Measurements from ENCODE around the gene NECAB2.

NECAB2 gene

DNA sequence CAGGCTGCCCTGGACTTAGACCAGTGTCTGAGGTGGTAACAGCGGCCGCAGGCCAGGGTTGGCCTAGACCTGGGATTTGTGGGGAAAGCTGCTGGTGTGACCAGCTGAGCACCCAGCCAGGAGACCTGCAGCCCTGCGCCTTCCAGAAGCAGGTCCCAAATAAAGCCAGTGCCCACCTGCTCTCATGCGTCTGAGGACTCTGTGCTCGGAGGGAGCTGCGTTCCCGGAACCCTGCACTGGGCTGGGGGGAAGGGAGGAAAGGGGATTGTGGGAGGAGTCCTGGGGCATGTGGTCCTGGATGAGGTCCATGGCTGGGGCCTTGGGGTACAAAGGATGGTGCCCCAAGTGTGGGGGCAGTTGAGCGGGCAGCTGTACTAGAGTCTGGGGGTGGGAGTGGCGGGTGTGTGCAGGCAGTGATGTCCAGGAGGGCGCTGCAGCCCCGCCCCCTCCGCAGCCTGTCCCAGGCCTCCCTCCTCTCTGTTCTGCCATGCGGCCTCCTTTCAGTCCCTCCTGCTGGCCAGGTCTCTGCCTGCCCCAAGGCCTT, 1.8 kb upstream of the NECAB2 start:
- no peaks in the 10 kb centered on the region for H3K4me1 ChIP-seq (ENCODE audit: insufficient read depth, low read length, poor library complexity, severe bottlenecking)
- H3F3A ChIP-seq (ENCODE audit: low read depth) = no peaks in the 10 kb centered on the region
- H3K4me3 ChIP-seq (ENCODE audit: low read length, poor library complexity, severe bottlenecking) = no peak overlapping the region

DNA sequence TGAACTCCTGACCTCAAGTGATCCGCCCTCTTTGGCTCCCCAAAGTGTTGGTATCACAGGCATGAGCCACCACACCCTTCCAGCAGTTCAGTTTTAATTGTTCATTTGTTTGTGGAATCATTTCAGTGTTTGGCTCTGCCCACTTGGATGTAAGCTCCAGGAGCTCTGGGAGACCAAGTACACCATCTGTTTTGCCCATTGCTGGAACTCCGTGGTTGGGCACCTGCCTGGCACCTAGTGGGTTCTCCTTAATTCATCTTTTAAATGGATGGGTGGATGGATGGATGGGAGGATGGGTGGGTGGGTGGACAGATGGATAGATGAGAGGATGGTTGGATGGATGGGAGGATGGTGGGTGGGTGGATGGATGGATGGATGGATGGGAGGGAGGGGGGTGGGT, 953 bp upstream of the NECAB2 start:
- Histone ChIP-seq H4K20me1 (ENCODE audit: insufficient read depth, low read length, poor library complexity, severe bottlenecking) (no peaks in the 10 kb centered on the region), H3K9me2 (replicated peaks; ENCODE audit: low read depth, low read length) (no peaks in the 10 kb centered on the region), H3K9me3 (ENCODE audit: insufficient read depth, low read depth, low read length) (no peaks in the 10 kb centered on the region), H3K4me1 (ENCODE audit: insufficient read depth, low read length, poor library complexity, severe bottlenecking) (no peaks in the 10 kb centered on the region), H3K36me3 (ENCODE audit: insufficient read depth, low read length) (no peaks in the 10 kb centered on the region), H3K4me3 (ENCODE audit: low read length, poor library complexity, severe bottlenecking) (no peak overlapping the region), H3F3A (ENCODE audit: low read depth) (no peaks in the 10 kb centered on the region), H2AFZ (ENCODE audit: low read length) (no peak overlapping the region), H3K79me2 (ENCODE audit: insufficient read depth, low read length) (no peaks in the 10 kb centered on the region), H3K9ac (ENCODE audit: low read depth, low read length, poor library complexity, severe bottlenecking) (no peak overlapping the region), H3K4me2 (ENCODE audit: low read depth, low read length, poor library complexity, severe bottlenecking) (no peak overlapping the region), H3K27me3 (ENCODE audit: insufficient read depth, low read length, poor library complexity, severe bottlenecking) (no peaks in the 10 kb centered on the region)
- TF ChIP-seq EZH2phosphoT487 (IDR thresholded peaks at IDR 0.05; ENCODE audit: borderline replicate concordance) = no peak
- TF ChIP-seq, protein P1, sequence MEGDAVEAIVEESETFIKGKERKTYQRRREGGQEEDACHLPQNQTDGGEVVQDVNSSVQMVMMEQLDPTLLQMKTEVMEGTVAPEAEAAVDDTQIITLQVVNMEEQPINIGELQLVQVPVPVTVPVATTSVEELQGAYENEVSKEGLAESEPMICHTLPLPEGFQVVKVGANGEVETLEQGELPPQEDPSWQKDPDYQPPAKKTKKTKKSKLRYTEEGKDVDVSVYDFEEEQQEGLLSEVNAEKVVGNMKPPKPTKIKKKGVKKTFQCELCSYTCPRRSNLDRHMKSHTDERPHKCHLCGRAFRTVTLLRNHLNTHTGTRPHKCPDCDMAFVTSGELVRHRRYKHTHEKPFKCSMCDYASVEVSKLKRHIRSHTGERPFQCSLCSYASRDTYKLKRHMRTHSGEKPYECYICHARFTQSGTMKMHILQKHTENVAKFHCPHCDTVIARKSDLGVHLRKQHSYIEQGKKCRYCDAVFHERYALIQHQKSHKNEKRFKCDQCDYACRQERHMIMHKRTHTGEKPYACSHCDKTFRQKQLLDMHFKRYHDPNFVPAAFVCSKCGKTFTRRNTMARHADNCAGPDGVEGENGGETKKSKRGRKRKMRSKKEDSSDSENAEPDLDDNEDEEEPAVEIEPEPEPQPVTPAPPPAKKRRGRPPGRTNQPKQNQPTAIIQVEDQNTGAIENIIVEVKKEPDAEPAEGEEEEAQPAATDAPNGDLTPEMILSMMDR (conservative IDR thresholded peaks at IDR 0.05; ENCODE audit: low read length) = no peak

More for the DNA sequence above, 1.8 kb upstream of the NECAB2 start:
- Histone ChIP-seq H4K20me1 (ENCODE audit: insufficient read depth, low read length, poor library complexity, severe bottlenecking) (no peaks in the 10 kb centered on the region), H3K9ac (ENCODE audit: low read depth, low read length, poor library complexity, severe bottlenecking) (no peak overlapping the region), H3K27me3 (ENCODE audit: insufficient read depth, low read length, poor library complexity, severe bottlenecking) (no peaks in the 10 kb centered on the region), H3K36me3 (ENCODE audit: insufficient read depth, low read length) (no peaks in the 10 kb centered on the region), H2AFZ (ENCODE audit: low read length) (no peak overlapping the region), H3K9me2 (replicated peaks; ENCODE audit: low read depth, low read length) (no peaks in the 10 kb centered on the region), H3K79me2 (ENCODE audit: insufficient read depth, low read length) (no peaks in the 10 kb centered on the region), H3K9me3 (ENCODE audit: insufficient read depth, low read depth, low read length) (no peaks in the 10 kb centered on the region), H3K4me2 (ENCODE audit: low read depth, low read length, poor library complexity, severe bottlenecking) (no peak overlapping the region)
- TF ChIP-seq, protein P1 (conservative IDR thresholded peaks at IDR 0.05; ENCODE audit: low read length) = no peak
- no peak for TF ChIP-seq EZH2phosphoT487 (IDR thresholded peaks at IDR 0.05; ENCODE audit: borderline replicate concordance)

DNA sequence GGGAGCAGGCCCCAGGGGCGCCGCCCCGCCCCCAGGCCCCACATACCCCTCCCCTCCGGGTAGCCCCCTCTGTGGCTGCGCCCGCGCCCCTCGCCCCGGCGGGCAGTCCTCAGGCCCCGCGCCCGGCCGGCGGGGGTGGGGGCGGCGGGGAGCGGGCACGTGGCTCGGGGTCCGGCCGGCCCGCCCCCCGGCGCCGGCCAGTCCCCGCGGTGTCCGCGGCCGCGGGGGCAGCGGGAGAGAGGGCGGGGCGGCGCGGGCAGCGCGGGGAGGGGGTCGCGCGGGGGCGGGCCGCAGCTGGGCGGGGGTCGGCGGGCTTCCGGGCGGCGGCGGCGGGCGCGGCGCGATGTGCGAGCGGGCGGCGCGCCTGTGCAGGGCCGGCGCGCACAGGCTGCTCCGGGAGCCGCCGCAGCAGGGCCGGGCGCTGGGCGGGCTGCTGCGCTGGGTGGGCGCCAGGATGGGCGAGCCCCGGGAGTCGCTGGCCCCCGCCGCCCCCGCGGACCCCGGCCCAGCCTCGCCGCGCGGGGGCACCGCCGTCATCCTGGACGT, 335 bp downstream of the NECAB2 start:
- no peaks in the 10 kb centered on the region for H3K9me3 ChIP-seq (ENCODE audit: insufficient read depth, low read depth, low read length)
- no peak overlapping the region for H3K9ac ChIP-seq (ENCODE audit: low read depth, low read length, poor library complexity, severe bottlenecking)
- no peaks in the 10 kb centered on the region for H3K27me3 ChIP-seq (ENCODE audit: insufficient read depth, low read length, poor library complexity, severe bottlenecking)
- no peaks in the 10 kb centered on the region for H3K36me3 ChIP-seq (ENCODE audit: insufficient read depth, low read length)
- no peaks in the 10 kb centered on the region for H3K9me2 ChIP-seq (replicated peaks; ENCODE audit: low read depth, low read length)
- no peak overlapping the region for H3K4me2 ChIP-seq (ENCODE audit: low read depth, low read length, poor library complexity, severe bottlenecking)
- no peaks in the 10 kb centered on the region for H3F3A ChIP-seq (ENCODE audit: low read depth)
- no peaks in the 10 kb centered on the region for H4K20me1 ChIP-seq (ENCODE audit: insufficient read depth, low read length, poor library complexity, severe bottlenecking)
- no peaks in the 10 kb centered on the region for H3K4me1 ChIP-seq (ENCODE audit: insufficient read depth, low read length, poor library complexity, severe bottlenecking)
- H3K79me2 ChIP-seq (ENCODE audit: insufficient read depth, low read length) = no peaks in the 10 kb centered on the region
- no peak overlapping the region for H2AFZ ChIP-seq (ENCODE audit: low read length)
- H3K4me3 ChIP-seq (ENCODE audit: low read length, poor library complexity, severe bottlenecking) = no peak overlapping the region
- TF ChIP-seq EZH2phosphoT487 (IDR thresholded peaks at IDR 0.05; ENCODE audit: borderline replicate concordance) = no peak
- TF ChIP-seq, protein P1 (conservative IDR thresholded peaks at IDR 0.05; ENCODE audit: low read length) = no peak
